Islet of Langerhans (tissue), 1 donor: ENCODE data around the gene KANK4.

Experiments
- FAIRE-seq: peaks from one replicate; lab custom pipeline; 2011; peaks lifted over from hg19 to GRCh38; lab: Jason Lieb, UNC

Gene KANK4

DNA sequence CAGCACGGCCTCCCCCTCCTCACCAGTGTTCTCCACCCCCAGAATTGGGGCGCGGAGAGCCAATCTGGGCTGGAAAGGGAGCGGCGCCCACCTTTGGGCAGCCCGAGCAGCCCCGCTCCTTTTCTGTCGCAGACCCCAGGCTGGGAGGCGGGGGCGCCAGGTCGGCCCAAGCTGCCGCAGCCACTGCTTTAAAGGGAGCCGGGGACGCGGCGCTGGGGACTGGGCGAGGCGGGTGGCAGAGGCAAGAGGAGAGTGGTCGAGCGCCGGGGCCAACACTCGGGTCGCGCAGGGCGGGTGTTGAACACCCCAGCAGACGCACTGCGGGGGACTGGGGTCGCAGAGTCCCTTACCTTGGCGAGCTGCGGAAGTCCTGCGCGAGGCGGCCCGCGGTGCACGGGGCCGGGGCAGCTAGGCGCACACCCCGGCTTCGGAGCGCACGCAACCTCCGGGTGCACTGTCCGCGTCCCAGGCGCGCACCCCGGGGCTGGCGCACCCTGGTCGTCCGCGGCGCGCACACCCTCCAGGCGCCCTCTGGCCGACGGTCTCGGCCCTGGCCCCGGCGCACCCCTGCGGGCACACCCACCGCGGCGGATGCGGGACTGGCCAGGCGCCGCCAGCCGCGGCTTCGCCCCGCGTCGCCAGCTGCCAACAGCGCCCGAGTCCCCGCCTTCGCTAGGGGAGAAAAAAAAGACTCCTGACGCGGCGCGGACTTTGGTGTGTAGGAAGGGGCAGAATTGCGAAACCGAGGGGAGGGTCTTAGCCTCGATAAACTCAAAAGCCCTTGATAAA, at the start of gene KANK4:
TSS of gene KANK4 (minus strand) at position 679 of the 789 bp plus-strand sequence. CDS start 37,870 bp downstream, outside the sequence.
- no peak for FAIRE-seq

DNA sequence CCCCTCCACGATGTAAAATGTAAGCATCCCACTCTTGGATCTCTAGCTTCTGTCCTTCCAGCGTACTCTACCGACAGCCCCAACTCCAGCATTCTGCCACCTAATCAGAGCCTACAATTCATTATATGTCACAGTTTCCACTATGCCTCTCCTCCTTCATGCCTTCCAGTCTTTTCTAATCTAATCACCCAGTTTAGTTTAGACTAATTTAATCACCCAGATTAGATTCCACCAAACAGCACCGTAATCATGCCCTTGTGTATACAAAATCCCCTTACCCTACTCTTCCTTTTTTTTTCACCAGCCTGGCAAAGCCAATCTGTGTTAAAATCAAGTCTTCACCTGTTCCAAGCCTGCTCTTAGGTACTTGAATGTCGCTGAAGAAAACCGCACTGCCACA, 49.8 kb upstream of the KANK4 start:
- FAIRE-seq = no peak

DNA sequence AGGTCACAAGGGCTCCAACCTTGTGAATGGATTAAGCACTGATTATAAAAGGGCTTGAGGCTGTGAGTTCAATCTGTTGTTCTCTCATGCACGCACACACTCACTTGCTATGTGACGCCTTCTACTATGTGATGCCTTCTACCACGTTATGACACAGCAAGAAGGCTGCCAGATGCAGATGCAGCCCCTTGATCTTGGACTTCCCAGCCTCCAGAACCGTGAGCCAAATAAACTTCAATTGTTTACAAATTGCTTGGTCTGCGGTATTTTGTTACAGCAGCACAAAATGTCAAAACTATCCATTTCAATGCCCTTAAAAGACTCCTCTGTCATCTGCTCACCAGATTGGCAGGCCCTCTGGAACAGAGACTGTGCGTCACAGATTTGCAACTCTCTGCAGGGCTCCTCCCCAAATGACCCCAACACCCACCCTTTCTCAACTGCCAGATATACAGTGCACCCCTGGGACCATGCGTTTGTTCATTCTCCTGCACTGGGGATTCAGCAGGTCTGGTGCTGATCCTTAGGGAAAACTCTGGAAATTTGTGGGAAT, 47.8 kb upstream of the KANK4 start:
- FAIRE-seq = no peak

DNA sequence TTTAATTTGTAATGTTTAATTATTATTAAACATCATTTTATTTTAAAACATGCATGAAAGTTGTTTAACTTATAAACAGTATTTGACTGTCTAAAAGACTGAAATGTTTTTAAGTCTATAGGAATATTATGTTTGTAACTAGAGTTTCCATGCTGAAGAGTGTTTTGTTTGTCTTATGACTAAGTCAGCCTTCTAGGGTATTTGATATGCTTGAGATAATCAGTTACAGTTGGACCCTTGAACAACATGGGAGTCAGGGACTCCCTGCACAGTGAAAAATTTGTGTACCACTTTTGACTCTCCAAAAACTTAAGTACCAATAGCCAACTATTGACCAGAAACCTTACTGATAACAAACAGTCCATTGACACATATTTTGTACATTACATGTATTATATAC, 45.5 kb upstream of the KANK4 start:
- FAIRE-seq = no peak

DNA sequence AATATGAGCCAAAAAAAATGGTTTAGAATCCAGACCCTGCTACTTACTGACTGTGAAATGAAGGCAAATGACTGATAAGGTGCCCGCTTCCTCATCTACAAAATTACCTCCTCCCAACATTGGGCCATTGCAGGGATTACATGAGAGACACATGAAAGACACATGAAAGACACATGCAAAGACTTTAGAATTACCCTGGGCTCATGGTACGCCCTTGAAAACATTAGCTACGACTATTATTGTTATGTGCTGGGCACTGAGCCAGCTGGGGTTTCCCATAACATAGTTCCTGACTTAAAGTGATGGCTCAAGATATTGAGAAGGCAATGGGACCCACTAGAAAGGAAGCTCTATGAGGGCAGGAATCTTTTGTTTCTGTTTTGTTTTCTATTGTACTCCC, 43.7 kb upstream of the KANK4 start:
- FAIRE-seq = no peak

DNA sequence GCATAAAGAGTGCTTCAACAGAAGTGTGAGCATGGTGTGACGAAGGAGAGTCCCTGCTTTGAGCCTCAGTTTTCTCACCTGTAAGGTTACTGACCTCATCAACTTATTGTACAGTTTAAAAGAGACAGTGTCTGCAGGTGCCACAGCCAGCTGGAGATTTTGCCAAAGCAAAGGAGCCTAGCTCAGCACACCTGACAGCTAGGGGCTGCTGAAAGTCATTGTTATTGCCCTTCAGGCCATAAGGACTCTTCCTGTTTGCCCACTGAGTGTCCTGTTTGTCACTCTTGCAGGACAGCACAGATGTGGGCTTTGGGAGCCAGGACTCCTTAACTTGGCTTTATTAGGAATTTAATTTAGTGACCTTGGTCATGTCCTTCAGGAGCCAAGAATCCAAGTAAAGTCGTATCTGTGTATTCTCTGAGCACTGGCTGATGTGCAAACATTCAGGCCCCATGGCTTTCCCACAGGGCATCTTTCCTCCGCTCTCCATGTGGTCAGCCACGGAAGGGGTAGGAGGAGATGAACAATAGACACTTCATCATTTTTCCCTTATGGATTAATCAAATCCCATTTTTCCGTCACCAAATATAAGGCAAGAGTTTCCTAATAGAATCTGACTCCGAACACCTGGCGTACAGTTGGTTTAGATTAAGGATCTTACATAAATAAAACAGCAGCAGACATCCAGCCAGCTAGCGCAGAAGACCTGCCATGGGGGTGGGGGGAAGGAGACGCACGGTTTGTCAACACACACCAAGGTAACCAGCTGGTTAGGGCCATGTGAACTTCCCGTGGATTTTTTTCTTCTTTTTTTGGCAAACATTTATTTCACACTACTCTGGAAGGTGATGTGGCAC, 43.1 kb upstream of the KANK4 start:
- no peak for FAIRE-seq

DNA sequence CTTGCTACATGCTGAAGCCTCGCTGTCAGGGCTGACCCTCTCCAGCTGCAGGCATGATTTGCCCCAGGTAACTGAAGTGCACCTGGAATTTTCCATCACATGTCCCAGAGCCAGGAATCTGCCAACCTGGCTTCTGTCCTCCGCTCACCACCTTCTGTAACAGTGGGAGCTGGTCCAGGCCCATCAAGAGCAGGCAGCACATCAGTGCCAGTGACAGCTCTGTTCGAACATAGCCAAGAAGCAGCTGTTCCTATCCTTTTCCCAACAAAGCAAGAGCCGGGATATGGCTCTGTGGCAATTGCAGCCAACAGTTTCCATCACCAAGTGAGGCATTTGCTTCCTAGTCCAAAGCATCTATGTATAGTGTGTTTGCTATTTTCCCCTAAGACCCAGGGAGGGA, 42.2 kb upstream of the KANK4 start:
- no peak for FAIRE-seq

DNA sequence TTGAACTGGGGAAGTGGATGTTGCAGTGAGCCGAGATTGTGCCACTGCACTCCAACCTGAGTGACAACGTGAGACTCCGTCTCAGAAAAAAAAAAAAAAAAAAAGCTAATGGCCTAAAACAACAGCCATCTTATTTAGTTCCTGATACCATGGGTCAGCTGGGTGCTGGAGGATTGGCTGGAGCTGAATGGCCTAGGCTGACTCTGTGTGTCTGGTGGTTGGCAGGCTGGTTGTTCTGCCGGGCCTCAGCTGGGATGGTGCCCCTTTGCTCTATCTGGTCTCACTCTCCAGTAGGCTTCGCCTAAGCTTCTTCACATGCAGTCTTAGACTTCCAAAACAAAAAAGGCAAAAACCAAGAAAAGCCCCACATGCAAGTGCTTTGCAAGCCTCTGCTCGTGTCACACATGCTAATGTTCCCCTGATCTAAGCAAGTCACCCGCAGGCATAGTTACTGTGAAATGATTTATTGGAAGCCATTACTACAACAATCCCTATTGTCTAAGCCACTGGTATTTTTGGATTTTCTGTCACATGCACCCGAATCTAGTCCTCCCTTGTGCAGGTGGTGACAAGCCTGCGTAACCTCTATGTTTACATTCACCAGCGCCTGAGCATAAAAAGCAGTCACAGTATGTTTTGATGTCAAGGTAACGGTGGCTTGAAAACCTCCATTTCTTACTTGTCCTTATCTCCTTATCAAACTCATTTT, 39.6 kb upstream of the KANK4 start:
- FAIRE-seq = no peak

DNA sequence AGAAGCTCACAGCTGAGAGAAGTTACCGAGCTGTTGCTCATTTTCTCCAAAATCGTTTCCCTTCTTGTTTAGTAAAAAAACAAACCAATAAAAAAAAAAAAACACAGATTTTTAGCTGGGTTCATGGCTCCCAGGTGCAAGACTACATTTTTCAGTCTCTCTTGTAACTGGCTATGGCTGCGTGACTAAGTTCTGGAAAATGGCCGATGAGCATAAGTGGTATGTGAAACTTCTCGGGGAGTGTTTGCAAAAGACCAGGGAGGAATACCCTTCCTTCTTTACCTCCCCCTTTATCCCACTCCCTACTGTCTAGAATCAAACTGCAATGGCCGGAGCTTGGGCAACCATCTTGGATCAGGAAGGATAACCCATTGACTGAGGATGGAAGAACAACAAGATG, 38.7 kb upstream of the KANK4 start:
- no peak for FAIRE-seq

DNA sequence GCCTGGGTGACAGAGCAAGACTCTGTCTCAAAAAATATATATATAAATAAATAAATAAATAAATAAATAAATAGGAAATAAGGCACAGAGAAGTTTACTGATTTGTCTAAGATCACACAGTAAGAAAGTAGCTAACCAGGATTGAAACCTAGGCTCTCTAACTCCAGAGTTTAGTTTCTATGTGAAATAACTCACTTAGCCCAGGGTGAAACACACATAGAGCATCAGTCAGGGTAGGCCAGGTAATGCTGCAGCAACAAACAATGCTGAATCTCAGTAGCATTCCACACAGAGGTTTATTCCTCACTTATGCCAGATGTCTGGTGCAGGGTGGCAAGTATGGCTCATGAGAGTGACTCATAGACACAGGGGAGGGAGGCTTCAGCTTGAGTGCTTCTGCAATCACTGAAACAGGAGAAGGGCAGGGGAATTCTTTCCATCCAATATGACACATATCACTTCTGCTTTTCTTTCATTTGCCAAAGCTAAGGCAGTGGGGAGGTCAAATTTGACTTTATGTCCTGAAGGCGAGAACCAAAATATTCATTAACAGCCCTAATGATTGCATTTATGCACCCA, 37.1 kb upstream of the KANK4 start:
- no peak for FAIRE-seq

DNA sequence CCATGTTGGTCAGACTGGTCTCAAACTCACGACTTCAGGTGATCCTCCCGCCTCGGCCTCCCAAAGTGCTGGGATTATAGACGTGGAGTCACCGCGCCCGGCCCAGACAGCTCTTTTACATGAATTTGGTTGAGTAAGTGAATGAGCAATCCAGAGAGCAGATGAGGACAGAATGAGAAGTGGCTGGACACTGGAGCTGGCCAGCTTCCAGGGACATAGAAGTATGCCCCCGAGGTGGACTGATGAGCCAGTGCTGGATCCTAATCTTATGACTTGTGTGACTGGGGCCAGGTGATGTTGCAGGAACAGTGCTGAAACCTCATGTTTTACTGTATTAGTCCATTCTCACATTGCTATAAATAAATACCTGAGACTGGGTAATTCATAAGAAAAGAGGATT, 35.9 kb upstream of the KANK4 start:
- no peak for FAIRE-seq

DNA sequence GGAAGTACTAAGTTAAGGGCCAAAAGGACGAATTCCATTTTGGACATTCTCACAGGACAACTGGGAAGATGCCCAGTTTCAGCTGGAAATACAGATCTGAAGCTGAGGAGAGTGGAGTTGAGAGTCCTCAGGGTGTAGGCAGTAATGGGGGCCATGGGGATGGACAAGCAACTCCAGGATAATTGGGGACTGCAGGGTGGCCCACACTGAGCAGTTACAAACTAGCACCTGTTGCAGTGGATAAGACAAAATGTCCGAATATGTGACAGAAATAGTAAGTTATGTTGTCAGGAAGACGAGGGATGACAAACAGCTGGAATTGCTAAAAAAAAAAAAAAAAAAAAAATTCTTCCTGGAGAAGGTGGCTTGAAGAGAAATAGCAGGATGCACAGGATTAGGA, 34.6 kb upstream of the KANK4 start:
- no peak for FAIRE-seq

DNA sequence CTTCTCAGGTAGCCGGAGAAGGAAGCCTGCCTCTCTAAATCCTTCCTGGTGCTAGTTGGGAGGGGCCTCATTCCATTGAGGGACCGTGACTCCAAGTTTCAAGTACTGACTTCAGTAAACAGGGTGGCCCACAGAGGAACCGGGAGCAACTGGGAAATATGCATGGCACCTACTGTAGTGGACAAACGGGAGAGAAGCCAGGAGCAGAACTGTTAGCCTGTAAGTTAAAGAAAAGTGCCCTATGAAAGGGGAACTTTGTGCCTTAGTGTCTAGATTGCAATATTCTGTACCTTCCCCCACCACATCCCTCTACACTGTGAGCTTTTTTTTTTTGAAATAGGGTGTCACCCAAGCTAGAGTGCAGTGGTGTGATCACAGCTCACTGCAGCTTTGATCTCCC, 33.2 kb upstream of the KANK4 start:
- FAIRE-seq = no peak

DNA sequence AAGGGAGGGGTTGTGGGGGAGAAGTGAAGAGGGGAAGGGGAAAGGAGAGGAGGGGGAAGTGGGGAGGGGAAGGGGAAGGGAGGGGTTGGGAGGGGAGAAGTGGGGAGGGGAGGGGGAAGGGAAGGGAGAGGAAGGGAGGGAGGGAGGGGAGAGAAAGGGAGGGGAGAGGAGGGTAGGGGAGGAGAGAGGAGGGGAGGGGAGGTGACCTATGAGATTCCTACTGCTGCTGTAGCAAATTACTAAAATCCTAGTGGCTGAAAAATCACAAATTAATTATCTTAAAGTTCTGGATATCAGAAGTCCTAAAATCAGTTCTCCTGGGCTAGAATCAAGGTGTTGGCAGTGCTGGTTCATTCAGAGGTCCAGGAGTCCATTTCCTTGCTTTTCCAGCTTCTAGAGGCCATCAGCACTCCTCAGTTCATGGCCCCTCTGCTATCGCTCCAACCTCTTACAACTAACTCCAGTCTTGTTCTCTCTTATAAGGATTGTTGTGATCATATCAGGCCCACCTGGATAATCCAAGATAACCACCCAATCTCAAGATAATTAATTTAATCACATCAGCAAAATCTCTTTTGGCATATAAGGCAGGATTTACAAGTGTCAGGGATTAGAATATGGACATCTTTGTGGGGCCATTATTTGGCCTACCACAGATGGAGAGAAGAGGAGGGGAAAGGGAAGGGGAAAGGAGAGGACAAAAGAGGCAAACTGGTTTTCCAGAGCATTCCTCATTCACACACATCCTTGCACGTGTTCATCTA, 30.4 kb upstream of the KANK4 start:
- FAIRE-seq = no peak

DNA sequence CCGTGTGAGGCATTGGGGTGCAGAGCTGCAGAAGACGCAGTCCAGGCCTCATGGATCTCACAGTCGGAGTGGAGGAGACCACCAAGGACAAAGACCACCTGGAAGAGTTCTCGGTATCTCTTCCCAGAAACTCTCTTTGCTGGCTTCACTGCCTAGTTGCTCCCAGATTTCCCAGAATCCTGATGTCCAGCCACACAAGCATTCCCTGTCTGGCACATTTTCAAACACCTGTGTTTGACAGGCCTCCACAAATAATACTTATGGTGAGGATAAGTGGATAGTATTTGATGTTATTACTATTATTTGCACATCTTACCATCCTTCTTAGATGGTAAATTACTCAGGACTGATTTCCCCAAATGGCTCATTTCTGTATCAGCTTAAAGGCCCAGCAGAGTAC, 27.7 kb upstream of the KANK4 start:
- FAIRE-seq = no peak

DNA sequence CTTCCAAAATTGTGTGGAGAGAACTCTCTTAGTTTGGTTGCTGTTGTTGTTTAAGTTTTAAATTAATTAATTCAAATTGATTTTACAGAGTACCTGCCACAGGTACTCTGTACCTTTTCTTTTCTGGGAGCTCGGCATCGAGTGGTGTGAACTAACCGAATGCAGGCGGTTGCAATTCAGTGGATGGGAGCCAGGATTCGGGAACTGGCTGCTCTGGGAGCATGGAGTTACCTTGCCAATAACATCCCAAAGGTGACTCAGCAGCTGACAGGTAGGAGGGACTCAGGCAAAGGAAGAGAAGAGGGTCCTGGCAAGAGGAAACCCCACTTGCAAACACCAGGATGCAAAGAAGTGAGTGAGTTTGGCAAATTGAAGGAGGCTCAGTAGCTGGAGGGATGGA, 24.7 kb upstream of the KANK4 start:
- FAIRE-seq = no peak

DNA sequence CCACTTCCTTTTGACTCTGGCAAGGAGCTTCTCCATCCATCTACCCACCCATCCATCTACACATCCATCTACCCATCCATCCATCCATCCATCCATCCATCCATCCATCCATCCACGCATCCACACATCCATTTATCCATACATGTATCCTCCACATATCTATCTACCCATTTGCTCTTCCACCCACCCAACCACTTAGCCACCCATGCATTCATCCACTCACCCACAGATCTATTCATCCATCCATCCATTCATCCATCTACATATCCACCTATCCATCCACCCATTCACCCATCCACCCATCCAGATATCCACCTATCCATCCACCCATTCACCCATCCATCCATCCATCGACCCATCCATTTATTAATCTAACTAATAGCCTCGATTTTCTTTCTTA, 23.0 kb upstream of the KANK4 start:
- no peak for FAIRE-seq

DNA sequence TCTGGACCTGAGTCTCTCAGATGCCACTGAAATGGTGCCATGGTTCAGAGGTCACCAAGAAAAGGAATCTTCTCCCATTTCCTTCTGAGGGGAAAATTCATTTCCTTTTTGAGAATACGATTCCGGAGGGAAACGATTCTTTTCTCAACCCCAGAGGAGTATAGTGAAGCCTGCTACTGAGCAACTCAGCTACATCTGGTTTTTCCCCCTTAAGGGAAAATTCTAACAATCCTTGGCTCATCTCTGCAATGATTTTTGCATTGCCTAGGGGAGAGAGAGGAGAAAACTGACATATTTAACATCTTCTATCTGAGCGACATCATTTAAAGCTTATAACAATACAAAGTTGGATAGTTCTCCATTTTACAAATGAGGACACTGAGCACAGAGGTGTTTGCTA, 22.4 kb upstream of the KANK4 start:
- no peak for FAIRE-seq

DNA sequence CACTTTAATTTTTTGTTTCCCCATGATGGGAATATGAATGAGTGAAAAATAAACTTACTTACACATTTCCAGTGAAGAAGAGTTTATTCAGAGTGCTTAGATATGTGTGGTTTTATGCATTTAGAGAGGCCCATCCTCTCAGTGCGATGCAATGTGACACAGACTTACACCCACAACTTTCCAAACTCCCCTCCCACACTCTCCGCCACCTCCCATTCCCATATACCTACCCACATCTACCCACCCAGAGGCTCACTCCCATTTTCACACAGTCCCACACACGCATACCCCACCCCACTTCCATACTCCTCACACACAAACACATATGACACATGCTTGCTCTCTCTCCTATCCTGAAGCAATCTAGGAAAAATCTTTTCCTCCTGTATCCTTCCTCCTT, 21.9 kb upstream of the KANK4 start:
- FAIRE-seq = no peak

DNA sequence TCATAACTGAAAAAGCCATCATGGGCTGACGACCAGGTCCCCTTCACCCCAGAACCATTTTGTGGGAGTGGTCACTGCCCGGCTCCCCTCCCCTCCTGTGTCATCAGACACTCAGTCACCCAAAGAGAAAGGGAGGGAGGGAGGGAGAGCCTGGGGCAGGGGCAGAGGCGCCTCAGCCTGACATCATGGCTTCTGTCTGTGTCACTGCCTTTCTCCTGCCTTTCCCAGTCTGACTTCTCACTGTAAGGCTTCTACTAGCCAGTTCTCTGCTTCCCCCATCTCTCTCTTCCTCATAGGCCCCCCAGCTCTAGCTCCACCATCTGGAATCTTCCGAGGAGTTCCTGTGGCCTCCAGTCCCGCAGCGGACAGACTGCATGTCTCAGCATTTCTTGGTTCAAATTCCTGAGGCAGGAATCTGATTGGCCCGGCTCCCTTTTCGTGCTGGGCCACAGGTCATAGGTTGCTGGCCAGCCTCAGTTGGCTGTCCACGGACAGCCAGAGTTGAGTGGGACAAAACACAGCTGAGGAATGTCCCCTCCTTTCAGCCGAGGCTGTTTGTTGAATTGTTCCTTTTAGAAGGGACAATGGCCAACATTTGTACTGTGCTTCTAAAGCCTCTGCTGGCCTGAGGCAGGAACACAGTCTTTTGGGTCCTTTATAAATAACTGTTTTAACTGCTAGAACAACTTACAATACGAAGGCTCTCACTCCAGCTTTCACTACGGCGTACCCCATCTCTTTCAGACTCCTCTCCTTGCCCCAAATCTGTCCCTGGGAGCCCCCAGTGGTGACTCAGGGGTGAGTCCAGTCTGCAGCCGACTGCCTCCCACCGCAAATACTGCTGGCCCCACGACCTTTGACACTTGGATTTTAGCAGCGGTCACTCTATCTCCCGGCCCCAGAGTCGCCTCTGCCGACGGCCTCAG, 18.7 kb upstream of the KANK4 start:
- no peak for FAIRE-seq
